Right lobe of liver (tissue), 6 donors: ENCODE results near the gene CLEC16A. TPM values are rescaled to one million over a fixed set of nuclear protein-coding genes. Genes with fewer than 3 reads are reported as not detected.

Experiments used
- ATAC-seq, 4 donors: fragments of 200-7000 bp; cut with Tn5 transposase; one replicate each; pipeline ENCODE4 v1.9.1; 2020; ENCODE audit warnings: mild to moderate bottlenecking in 4 of 4, moderate library complexity in 4 of 4
- DNase-seq, 3 donors: peaks; one replicate each; pipeline ENCODE4 v3.0.0-alpha.2; 2020
- H3K27ac ChIP-seq, 3 donors: fragments of 200-600 bp; one replicate each; pipeline ENCODE4 v1.8.0; 2022
- H3K27me3 ChIP-seq, 2 donors: fragments of 200-600 bp; one replicate each; pipeline ENCODE4 v1.8.0; 2022
- H3K36me3 ChIP-seq, 4 donors: fragments of 200-600 bp; sonication (generic) in 1 of 4; one replicate each; pipeline versions ENCODE4 v1.5.1 to v1.8.0; 2017 to 2022; ENCODE audit warnings: control low read depth in 1 of 4
- H3K4me1 ChIP-seq, 4 donors: fragments of 200-600 bp; sonication (generic) in 1 of 4; one replicate each; pipeline versions ENCODE4 v1.5.1 to v1.8.0; 2017 to 2022; ENCODE audit warnings: control low read depth in 1 of 4
- H3K4me3 ChIP-seq, 3 donors: fragments of 200-600 bp; one replicate each; pipeline ENCODE4 v1.8.0; 2022
- H3K9me3 ChIP-seq, 4 donors: fragments of 200-600 bp; sonication (generic) in 1 of 4; one replicate each; pipeline versions ENCODE4 v1.5.1 to v1.8.0; 2017 to 2022; ENCODE audit warnings: control low read depth in 1 of 4
- CTCF ChIP-seq, 4 donors: fragments of 200-600 bp in 3 of 4; fragments of 450-650 bp in 1 of 4; IDR thresholded peaks; one replicate each; pipeline versions ENCODE4 v1.5.1 to v1.8.0; 2016 to 2022; ENCODE audit warnings: antibody characterized with exemption in 4 of 4, mild to moderate bottlenecking in 2 of 4
- POLR2A ChIP-seq: fragments of 450-650 bp; IDR thresholded peaks from one replicate; pipeline ENCODE4 v1.6.1; 2017; ENCODE audit warnings: antibody characterized with exemption, mild to moderate bottlenecking
- WGBS: methylation state at CpG from one replicate; pipeline ENCODE4 v1.1.6; 2018; ENCODE audit warnings: low coverage, low lambda C conversion rate; ENCODE audit not compliant: insufficient coverage; ENCODE audit errors: missing lambda C conversion rate; 5-methylcytosine and 5-hydroxymethylcytosine counted together
- intact Hi-C, 2 donors: fragments of 100-400 bp; cut with DNase I; formaldehyde crosslinking; loops; one replicate each; pipeline versions ENCODE4 v1.11.2 to v1.14.1; 2022
- total RNA-seq, 6 experiments: library from RNA; depleted of rRNA in 2 of 6; stranded (reverse); fragments of >200 nt in 2 of 6; fragmentation: NEBNext Ultra II Directional in 3 of 6; extraction: Animal tissue kit (Norgen Biotek cat#: 25700) in 3 of 6; gene quantifications; one replicate each; pipeline versions ENCODE4 v1.1.0 to v1.2.4, GENCODE V29; 2016 to 2023
- donor health status: DM: no; HTN: yes; CAD: no.
- donor health status: DM: no; HTN: no; CAD: no.
- donor health status: DM: no; HTN: no; CAD: no.
- donor health status: DM: no; HTN: yes; CAD: no.
- donor health status: DM: no; HTN: yes; CAD: no.

CLEC16A gene
- total RNA-seq, 6 experiments from 2014 or later: 15.2 to 25.9 (median 19.8) TPM

- Histone ChIP-seq H3K4me1 (peaks cover 0 to 8% (median 4%) of the 10 kb centered on the region in 4 donors), H3K36me3 (peaks cover 0 to 13% (median 0%) of the 10 kb centered on the region in 4 donors), H3K27ac (no peak overlapping the region), H3K9me3 (no peaks in the 10 kb centered on the region), H3K4me3 (no peak overlapping the region), H3K27me3 (no peaks in the 10 kb centered on the region)
- intact Hi-C loops: loop anchor here (5.0 to 10.0 kb wide), 2 partner anchors 378 to 381 kb away; no protein-coding TSS in a partner anchor
- no peak for DNase-seq
- no CpG with 5 or more reads among the region's 3 CpGs for WGBS
- no peak for TF ChIP-seq CTCF (IDR thresholded peaks at IDR 0.05)
- TF ChIP-seq POLR2A: no peak
- no peak for ATAC-seq
Observed at GRCh38 chr16:10976634-10977033, 32.3 kb downstream of the CLEC16A start.

GRCh38 chr16:10978124-10978523 lies 33.8 kb downstream of the CLEC16A start:
- 94% methylated on average over 3 of the region's 6 CpGs for WGBS
- no peak for DNase-seq
- intact Hi-C loops: loop anchor here (5.0 to 10.0 kb wide), 2 partner anchors 377 to 379 kb away; no protein-coding TSS in a partner anchor
- TF ChIP-seq POLR2A (no peak), CTCF (IDR thresholded peaks at IDR 0.05) (no peak)
- Histone ChIP-seq H3K27ac (no peak overlapping the region), H3K4me1 (peaks cover 0 to 8% (median 4%) of the 10 kb centered on the region in 4 donors), H3K4me3 (no peak overlapping the region), H3K27me3 (no peaks in the 10 kb centered on the region), H3K9me3 (no peaks in the 10 kb centered on the region), H3K36me3 (peaks cover 0 to 8% (median 0%) of the 10 kb centered on the region in 4 donors)
- ATAC-seq: no peak

DNA sequence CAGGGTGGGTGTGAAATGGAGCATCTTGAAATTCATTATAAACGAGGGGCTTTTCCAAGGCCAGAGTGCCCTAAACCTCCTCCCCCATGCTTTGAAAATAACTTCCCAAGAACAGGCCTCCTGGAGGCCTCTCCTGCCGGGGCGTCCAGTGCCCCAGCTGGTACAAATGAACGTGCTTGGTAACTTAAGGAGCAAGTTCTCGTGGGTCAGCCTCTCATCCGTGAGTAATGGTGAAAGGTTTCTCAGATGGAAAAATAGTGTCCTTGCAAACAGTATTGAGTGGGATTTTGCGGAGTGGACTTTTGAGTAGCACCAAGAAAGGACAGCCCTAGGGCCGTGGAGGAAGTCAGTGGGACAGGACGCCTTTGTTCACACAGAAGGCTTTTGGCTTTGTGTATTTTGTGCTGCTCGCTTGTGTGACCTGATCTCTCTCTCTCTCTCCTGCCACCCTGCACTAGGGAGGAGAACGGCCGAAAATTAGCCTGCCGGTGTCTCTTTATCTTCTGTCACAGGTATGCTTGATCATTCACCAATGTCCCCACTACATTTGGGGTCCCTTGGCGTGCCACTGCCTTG lies 34.6 kb downstream of the CLEC16A start:
- H3K36me3 ChIP-seq: peaks cover 0 to 3% (median 0%) of the 10 kb centered on the region in 4 donors
- no peaks in the 10 kb centered on the region for H3K27me3 ChIP-seq
- peaks cover 0 to 8% (median 4%) of the 10 kb centered on the region in 4 donors for H3K4me1 ChIP-seq
- TF ChIP-seq POLR2A (no peak), CTCF (IDR thresholded peaks at IDR 0.05) (no peak)
- WGBS: 94% methylated on average over 10 of the region's 14 CpGs
- no peaks in the 10 kb centered on the region for H3K9me3 ChIP-seq
- intact Hi-C loops: loop anchor here (5.0 to 10.0 kb wide), 2 partner anchors 376 to 378 kb away; no protein-coding TSS in a partner anchor
- no peak overlapping the region for H3K4me3 ChIP-seq
- ATAC-seq: no peak
- H3K27ac ChIP-seq: no peak overlapping the region
- no peak for DNase-seq

DNA sequence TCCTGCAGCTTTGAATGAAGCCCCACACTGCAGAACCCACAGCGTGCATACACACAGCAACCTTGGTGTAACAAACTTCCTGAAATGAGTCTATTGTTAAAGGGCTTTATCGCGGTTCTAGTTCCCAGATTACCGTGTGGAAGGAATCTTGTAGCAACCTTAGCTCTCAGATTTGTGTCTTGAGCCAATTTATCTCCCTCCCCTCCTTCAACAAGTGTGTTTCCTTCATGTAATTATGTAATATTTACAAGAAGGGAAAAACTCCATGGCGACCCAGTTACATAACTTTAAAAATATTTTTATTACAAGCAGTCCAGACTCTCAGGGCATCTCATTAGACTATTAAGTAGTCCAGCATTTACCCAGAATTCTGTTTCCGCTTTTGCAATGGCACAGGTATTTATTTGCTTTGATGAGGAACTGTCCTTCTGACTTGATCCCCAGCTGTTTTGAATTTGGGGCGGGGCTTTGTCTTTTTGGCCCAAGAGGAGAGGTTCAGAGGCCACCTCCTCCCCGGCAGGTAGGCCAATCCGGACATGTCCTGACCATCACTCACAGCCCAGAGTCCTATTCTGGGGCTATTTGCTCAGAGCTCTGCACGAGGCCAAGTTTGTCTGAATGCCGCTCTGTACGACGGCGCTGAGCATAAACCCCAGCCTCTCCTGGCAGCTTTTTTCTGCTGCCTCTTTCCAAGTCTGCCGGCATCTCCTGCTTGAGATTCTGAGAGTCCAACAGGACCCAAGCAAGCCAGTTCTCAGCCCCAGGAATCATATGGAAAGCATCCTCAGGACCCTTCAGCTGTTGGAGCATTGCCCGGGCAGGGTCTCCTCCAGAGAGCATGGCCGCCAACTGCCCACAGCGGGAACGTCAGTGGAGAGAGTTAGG lies 35.6 kb downstream of the CLEC16A start:
- H3K9me3 ChIP-seq: no peaks in the 10 kb centered on the region
- H3K36me3 ChIP-seq: peaks cover 0 to 6% (median 0%) of the 10 kb centered on the region in 4 donors
- DNase-seq (peak; percentile 84 to 92 (median 92)), ATAC-seq (peak; percentile 97 to 99 (median 98))
- 47% methylated on average over 17 of the region's 19 CpGs for WGBS
- no peak overlapping the region for H3K4me3 ChIP-seq
- H3K27me3 ChIP-seq: no peaks in the 10 kb centered on the region
- intact Hi-C loops: loop anchor here (5.0 to 10.0 kb wide), 2 partner anchors 375 to 377 kb away; no protein-coding TSS in a partner anchor
- peak overlapping the region; percentile 34 to 66 (median 36) for H3K27ac ChIP-seq
- H3K4me1 ChIP-seq: peaks cover 0 to 8% (median 4%) of the 10 kb centered on the region in 4 donors
- no peak for TF ChIP-seq CTCF (IDR thresholded peaks at IDR 0.05)
- no peak for TF ChIP-seq POLR2A
